GM10847 (cell line): Measurements from ENCODE around the gene PMAIP1.
A peak's percentile ranks its signal among the peaks of the same experiment; 100 is the strongest.

Source experiments
- POLR2A ChIP-seq: IDR thresholded peaks from 2 replicates; pipeline ENCODE4 v1.6.1; 2011; ENCODE audit not compliant: insufficient read length; ENCODE audit errors: extremely low read depth

PMAIP1 gene

GRCh38 chr18:59902993-59903610 lies 3.3 kb downstream of the PMAIP1 start:
- TF ChIP-seq POLR2A, result no peak

GRCh38 chr18:59904011-59904601 lies 4.3 kb downstream of the PMAIP1 start:
- no peak for TF ChIP-seq POLR2A

- no peak for TF ChIP-seq POLR2A
Observed at GRCh38 chr18:59905686-59906091, 5.9 kb downstream of the PMAIP1 start.

GRCh38 chr18:59906203-59906602 lies 6.4 kb downstream of the PMAIP1 start:
- TF ChIP-seq POLR2A, result no peak

GRCh38 chr18:59907172-59907571 lies 7.4 kb downstream of the PMAIP1 start:
- no peak for TF ChIP-seq POLR2A

GRCh38 chr18:59907660-59908059 lies 7.9 kb downstream of the PMAIP1 start:
- no peak for TF ChIP-seq POLR2A

GRCh38 chr18:59908799-59909198 lies 9.0 kb downstream of the PMAIP1 start:
- TF ChIP-seq POLR2A, result no peak

- TF ChIP-seq POLR2A, result no peak
Observed at GRCh38 chr18:59909289-59910036, 9.7 kb downstream of the PMAIP1 start.

- TF ChIP-seq POLR2A, result no peak
Observed at GRCh38 chr18:59910967-59911366, 11.2 kb downstream of the PMAIP1 start.

- TF ChIP-seq POLR2A, result no peak
Observed at GRCh38 chr18:59911600-59911999, 11.8 kb downstream of the PMAIP1 start.

GRCh38 chr18:59912007-59912550 lies 12.3 kb downstream of the PMAIP1 start:
- TF ChIP-seq POLR2A, result no peak

- no peak for TF ChIP-seq POLR2A
Observed at GRCh38 chr18:59915606-59916005, 15.8 kb downstream of the PMAIP1 start.

- no peak for TF ChIP-seq POLR2A
Observed at GRCh38 chr18:59916746-59917145, 16.9 kb downstream of the PMAIP1 start.

- no peak for TF ChIP-seq POLR2A
Observed at GRCh38 chr18:59917422-59917821, 17.6 kb downstream of the PMAIP1 start.

GRCh38 chr18:59918320-59918755 lies 18.5 kb downstream of the PMAIP1 start:
- peak; percentile 29 for TF ChIP-seq POLR2A

- no peak for TF ChIP-seq POLR2A
Observed at GRCh38 chr18:59918997-59919396, 19.2 kb downstream of the PMAIP1 start.
